Mesodermal cell (in vitro differentiated cells): ENCODE results near the gene RHO.
"Not testable (repeated sequence)": the region's sequence is repeated elsewhere in the genome, so short reads cannot be mapped to it uniquely, and the experiment has no call there.

ENCODE experiments used
- H3K27ac ChIP-seq: 2 replicates; pipeline ENCODE4 v1.7.0; 2013; ENCODE audit warnings: mild to moderate bottlenecking, low read depth, low read length, moderate library complexity; ENCODE audit not compliant: severe bottlenecking
- H3K36me3 ChIP-seq: 2 replicates; pipeline ENCODE4 v1.7.1; 2013; ENCODE audit warnings: mild to moderate bottlenecking, low read length, moderate library complexity; ENCODE audit not compliant: control insufficient read depth, insufficient read depth
- H3K4me1 ChIP-seq: one replicate; pipeline ENCODE4 v1.7.1; 2013; ENCODE audit warnings: mild to moderate bottlenecking, low read length; ENCODE audit not compliant: insufficient read depth, control insufficient read depth, poor library complexity, severe bottlenecking
- H3K4me3 ChIP-seq: 2 replicates; pipeline ENCODE4 v1.7.0; 2013; ENCODE audit warnings: low read length, control low read depth, mild to moderate bottlenecking; ENCODE audit not compliant: insufficient read depth, poor library complexity, severe bottlenecking; ENCODE audit errors: extremely low read depth
- H3K9me3 ChIP-seq: 2 replicates; pipeline ENCODE4 v1.7.1; 2013; ENCODE audit warnings: mild to moderate bottlenecking, low read length, moderate library complexity; ENCODE audit not compliant: control insufficient read depth
- WGBS, 2 experiments: methylation state at CpG; one replicate each; pipeline ENCODE4 v1.1.5; 2013; ENCODE audit warnings: missing lambda C conversion rate in 2 of 2; ENCODE audit not compliant: insufficient coverage in 2 of 2; 5-methylcytosine and 5-hydroxymethylcytosine counted together

The RHO gene

GRCh38 chr3:129489258-129489657, 39.2 kb upstream of the RHO start:
- not testable (repeated sequence) for H3K4me3 ChIP-seq, H3K27ac ChIP-seq, H3K9me3 ChIP-seq
- H3K4me1 ChIP-seq = peaks cover 44% of the 10 kb centered on the region
- WGBS, 2 experiments = 85 to 93% methylated on average over 5 of the region's 10 CpGs
- H3K36me3 ChIP-seq = peaks cover 16% of the 10 kb centered on the region

DNA sequence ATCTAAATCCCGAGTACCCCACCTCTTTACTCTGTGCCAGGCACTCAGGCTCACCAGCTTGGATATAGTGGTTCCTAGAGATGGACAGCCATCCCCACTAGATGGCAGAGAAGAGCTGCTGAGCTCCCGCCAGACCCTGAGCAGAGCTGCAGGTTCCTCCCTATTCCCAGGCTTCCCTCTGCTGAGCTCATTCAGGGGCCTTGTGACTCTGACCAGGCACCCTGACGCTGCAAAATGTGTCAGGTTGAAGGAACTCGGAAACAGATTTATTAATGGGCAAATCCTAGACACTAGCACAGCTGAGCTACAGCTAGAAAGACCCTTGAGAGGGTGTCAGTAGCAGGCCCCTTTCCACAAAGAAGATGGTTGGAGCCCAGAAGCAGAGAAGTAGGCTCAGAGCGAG, 38.2 kb upstream of the RHO start:
- 32 to 41% methylated on average over 3 to 4 of the region's 5 CpGs for WGBS, 2 experiments
- Histone ChIP-seq H3K27ac (peak overlapping the region; percentile 48), H3K4me1 (peaks cover 49% of the 10 kb centered on the region), H3K4me3 (no peak overlapping the region), H3K9me3 (no peaks in the 10 kb centered on the region), H3K36me3 (peaks cover 16% of the 10 kb centered on the region)

DNA sequence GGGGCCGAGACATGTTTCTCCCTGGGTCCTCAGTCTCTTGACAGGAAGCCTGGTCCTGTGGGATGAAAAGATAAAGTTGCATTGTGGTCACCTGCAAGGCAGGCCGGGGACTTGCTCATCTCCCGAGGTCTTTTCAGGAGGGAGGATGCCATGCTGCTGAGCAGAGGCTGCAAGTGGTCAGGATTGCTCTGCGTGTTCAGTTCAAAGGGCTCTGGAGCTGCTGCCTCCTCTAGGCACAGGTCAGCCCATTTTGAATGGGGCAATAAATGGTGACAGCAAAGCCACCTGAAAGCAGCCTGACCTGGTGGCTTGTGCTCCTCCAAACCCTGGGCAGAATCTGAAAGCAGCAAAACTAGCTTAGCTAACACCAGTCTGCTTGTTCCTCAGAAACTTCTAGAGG, 37.4 kb upstream of the RHO start:
- H3K36me3 ChIP-seq = peaks cover 16% of the 10 kb centered on the region
- not testable (repeated sequence) for H3K4me3 ChIP-seq, H3K27ac ChIP-seq, H3K9me3 ChIP-seq
- 85 to 95% methylated on average over 3 of the region's 4 CpGs for WGBS, 2 experiments
- H3K4me1 ChIP-seq = peaks cover 49% of the 10 kb centered on the region

- H3K4me1 ChIP-seq = peaks cover 42% of the 10 kb centered on the region
- H3K36me3 ChIP-seq = peaks cover 16% of the 10 kb centered on the region
- 97 to 98% methylated on average over 8 to 9 of the region's 9 CpGs for WGBS, 2 experiments
- H3K4me3 ChIP-seq = no peak overlapping the region
- no peak overlapping the region for H3K27ac ChIP-seq
- no peaks in the 10 kb centered on the region for H3K9me3 ChIP-seq
Measured at GRCh38 chr3:129491794-129492193, 36.6 kb upstream of the RHO start.

DNA sequence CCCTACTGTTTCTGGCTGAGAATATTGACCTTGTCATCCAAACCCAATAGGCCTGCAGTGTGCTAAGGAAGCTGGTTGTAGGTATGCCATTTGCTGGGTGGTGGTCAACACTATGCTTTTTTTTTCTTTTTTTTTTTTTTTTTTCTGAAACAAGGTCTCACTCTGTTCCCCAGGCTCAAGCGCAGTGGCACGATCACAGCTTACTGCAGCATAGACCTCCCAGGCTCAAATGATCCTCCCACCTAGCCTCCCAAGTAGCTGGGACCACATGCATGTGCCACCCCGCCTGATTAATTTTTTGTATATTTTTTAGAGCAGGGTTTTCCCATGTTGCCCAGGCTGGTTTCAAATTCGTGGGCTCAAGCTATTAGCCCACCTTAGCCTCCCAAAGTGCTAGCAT, 35.7 kb upstream of the RHO start:
- peaks cover 45% of the 10 kb centered on the region for H3K4me1 ChIP-seq
- H3K9me3 ChIP-seq = no peaks in the 10 kb centered on the region
- peaks cover 16% of the 10 kb centered on the region for H3K36me3 ChIP-seq
- no peak overlapping the region for H3K4me3 ChIP-seq
- H3K27ac ChIP-seq = no peak overlapping the region
- 88 to 92% methylated on average over 1 to 2 of the region's 4 CpGs for WGBS, 2 experiments

GRCh38 chr3:129493206-129493605, 35.2 kb upstream of the RHO start:
- Histone ChIP-seq H3K36me3 (peaks cover 16% of the 10 kb centered on the region), H3K9me3 (no peaks in the 10 kb centered on the region), H3K4me1 (peaks cover 48% of the 10 kb centered on the region), H3K27ac (no peak overlapping the region), H3K4me3 (no peak overlapping the region)
- 97 to 98% methylated on average over 4 of the region's 4 CpGs for WGBS, 2 experiments

DNA sequence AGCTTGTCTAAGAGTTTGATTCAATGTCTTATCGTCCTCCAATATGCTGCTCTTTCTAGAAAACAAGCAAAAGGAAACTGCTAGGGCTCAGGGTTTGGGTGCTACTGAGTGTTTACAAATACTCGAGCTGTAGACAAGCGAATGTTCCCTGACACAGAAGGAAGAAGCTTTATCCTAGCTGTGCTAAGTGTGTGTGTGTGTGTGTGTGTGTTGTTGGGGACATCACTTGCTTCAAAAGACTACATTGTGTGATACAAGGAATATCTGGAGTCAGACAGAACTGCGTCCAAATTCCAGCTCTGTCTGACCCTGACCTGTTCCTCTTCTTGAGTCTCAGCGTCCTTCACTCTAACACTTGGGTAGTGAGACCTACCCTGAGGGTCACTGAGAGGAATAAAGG, 33.9 kb upstream of the RHO start:
- not testable (repeated sequence) for H3K4me3 ChIP-seq, H3K9me3 ChIP-seq
- WGBS, 2 experiments = 79 to 83% methylated on average over 3 of the region's 5 CpGs
- Histone ChIP-seq H3K4me1 (peaks cover 53% of the 10 kb centered on the region), H3K36me3 (peaks cover 16% of the 10 kb centered on the region), H3K27ac (peak overlapping the region; percentile 98)

- not testable (repeated sequence) for H3K9me3 ChIP-seq, H3K4me3 ChIP-seq
- H3K4me1 ChIP-seq = peaks cover 53% of the 10 kb centered on the region
- H3K36me3 ChIP-seq = peaks cover 18% of the 10 kb centered on the region
- H3K27ac ChIP-seq = peak overlapping the region; percentile 98
- 78 to 85% methylated on average over 4 to 5 of the region's 10 CpGs for WGBS, 2 experiments
Measured at GRCh38 chr3:129495006-129495639, 33.3 kb upstream of the RHO start.

- 100% methylated on average over 1 of the region's 2 CpGs for WGBS, 2 experiments
- Histone ChIP-seq H3K4me1 (peaks cover 41% of the 10 kb centered on the region), H3K36me3 (peaks cover 23% of the 10 kb centered on the region)
- not testable (repeated sequence) for H3K27ac ChIP-seq, H3K4me3 ChIP-seq, H3K9me3 ChIP-seq
Measured at GRCh38 chr3:129497876-129498275, 30.6 kb upstream of the RHO start.

DNA sequence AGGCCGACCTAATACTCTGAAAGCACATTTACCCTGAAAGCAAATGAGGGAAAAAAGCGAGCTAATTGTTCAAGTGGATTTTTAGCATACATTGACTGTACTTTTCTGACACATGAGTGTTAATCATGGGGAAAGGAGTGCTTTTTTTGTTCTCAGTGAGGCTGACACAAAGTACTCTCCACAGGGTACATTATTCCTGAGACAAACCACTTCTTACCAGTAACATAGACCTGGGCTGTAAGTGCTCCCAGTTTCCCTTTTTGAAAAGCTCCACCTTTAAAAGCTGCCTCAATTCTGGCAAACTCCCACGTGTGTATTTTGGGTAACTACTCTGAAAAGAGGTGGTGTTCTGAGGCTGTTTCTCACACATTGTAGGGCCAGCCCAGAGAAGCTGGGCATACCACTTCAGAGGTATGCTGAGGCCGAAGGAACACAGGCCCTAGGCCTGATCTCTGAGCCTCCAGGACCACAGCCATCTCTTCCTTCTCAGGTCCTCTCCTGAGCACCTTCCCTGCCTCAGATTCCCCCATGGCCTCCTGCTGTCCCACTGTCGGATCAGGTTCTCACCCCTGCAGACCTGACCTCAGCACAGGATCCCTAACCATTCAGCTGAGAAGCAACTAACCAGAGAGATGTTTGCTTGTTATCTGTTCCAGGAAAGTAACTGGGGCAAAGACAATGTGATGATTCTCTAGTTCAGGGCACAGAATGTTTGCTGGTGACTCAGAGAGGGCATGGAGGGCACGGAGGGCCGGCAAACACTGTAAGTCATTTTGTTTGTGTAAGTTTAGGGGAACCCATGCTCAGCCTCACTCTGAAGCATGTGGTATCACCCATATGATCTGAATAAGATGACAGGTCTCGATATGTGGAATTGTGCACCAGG, 29.6 kb upstream of the RHO start:
- peaks cover 17% of the 10 kb centered on the region for H3K36me3 ChIP-seq
- H3K4me3 ChIP-seq = not testable (repeated sequence)
- WGBS, 2 experiments = 100% methylated on average over 2 of the region's 8 CpGs

More for the DNA sequence above, 29.6 kb upstream of the RHO start:
- H3K4me1 ChIP-seq = peaks cover 36% of the 10 kb centered on the region
- H3K27ac ChIP-seq, H3K9me3 ChIP-seq: not testable (repeated sequence)
